Effector memory CD4-positive, alpha-beta T cell (primary cell): ENCODE results near the gene NXPE2.

Experiments
- DNase-seq, 3 donors: peaks; one replicate each; pipeline ENCODE4 v3.0.0-alpha.2; 2020
- H3K27ac ChIP-seq: 2 replicates; pipeline ENCODE4 v1.7.0; 2013; ENCODE audit warnings: mild to moderate bottlenecking, low read length, moderate library complexity; ENCODE audit not compliant: insufficient read depth, poor library complexity, severe bottlenecking
- H3K27me3 ChIP-seq: replicated peaks from 2 replicates; pipeline ENCODE4 v1.7.0; 2013; ENCODE audit warnings: mild to moderate bottlenecking, low read length; ENCODE audit not compliant: insufficient read depth, control insufficient read depth, poor library complexity, severe bottlenecking
- H3K36me3 ChIP-seq: 2 replicates; pipeline ENCODE4 v1.7.0; 2013; ENCODE audit warnings: mild to moderate bottlenecking, low read length, moderate library complexity; ENCODE audit not compliant: control insufficient read depth, insufficient read depth
- H3K4me1 ChIP-seq: 2 replicates; pipeline ENCODE4 v1.7.0; 2013; ENCODE audit warnings: low read length, mild to moderate bottlenecking; ENCODE audit not compliant: control insufficient read depth, insufficient read depth, poor library complexity, severe bottlenecking
- H3K4me3 ChIP-seq: 2 replicates; pipeline ENCODE4 v1.7.0; 2013; ENCODE audit warnings: low read length, low read depth, mild to moderate bottlenecking; ENCODE audit not compliant: insufficient read depth, poor library complexity, severe bottlenecking
- H3K9me3 ChIP-seq: 2 replicates; pipeline ENCODE4 v1.7.0; 2013; ENCODE audit warnings: mild to moderate bottlenecking, low read length, moderate library complexity; ENCODE audit not compliant: control insufficient read depth

Gene NXPE2

GRCh38 chr11:114679505-114679904, 1.2 kb downstream of the NXPE2 start:
- Histone ChIP-seq H3K27ac (no peak overlapping the region), H3K36me3 (no peaks in the 10 kb centered on the region), H3K4me3 (no peak overlapping the region), H3K9me3 (no peaks in the 10 kb centered on the region), H3K27me3 (no peaks in the 10 kb centered on the region), H3K4me1 (no peaks in the 10 kb centered on the region)
- DNase-seq: no peak

GRCh38 chr11:114683007-114683406, 4.7 kb downstream of the NXPE2 start:
- Histone ChIP-seq H3K36me3 (no peaks in the 10 kb centered on the region), H3K27me3 (no peaks in the 10 kb centered on the region), H3K4me3 (no peak overlapping the region), H3K27ac (no peak overlapping the region), H3K9me3 (no peaks in the 10 kb centered on the region), H3K4me1 (no peaks in the 10 kb centered on the region)
- no peak for DNase-seq

GRCh38 chr11:114684636-114685035, 6.3 kb downstream of the NXPE2 start:
- no peaks in the 10 kb centered on the region for H3K9me3 ChIP-seq
- DNase-seq: no peak
- H3K27ac ChIP-seq: no peak overlapping the region
- H3K4me1 ChIP-seq: no peaks in the 10 kb centered on the region
- H3K27me3 ChIP-seq: no peaks in the 10 kb centered on the region
- H3K36me3 ChIP-seq: no peaks in the 10 kb centered on the region
- no peak overlapping the region for H3K4me3 ChIP-seq

GRCh38 chr11:114685097-114685496, 6.8 kb downstream of the NXPE2 start:
- H3K27ac ChIP-seq: no peak overlapping the region
- no peaks in the 10 kb centered on the region for H3K4me1 ChIP-seq
- no peaks in the 10 kb centered on the region for H3K9me3 ChIP-seq
- no peaks in the 10 kb centered on the region for H3K27me3 ChIP-seq
- DNase-seq: no peak
- no peak overlapping the region for H3K4me3 ChIP-seq
- H3K36me3 ChIP-seq: no peaks in the 10 kb centered on the region

GRCh38 chr11:114705280-114706024, 27.1 kb downstream of the NXPE2 start:
- Histone ChIP-seq H3K9me3 (no peaks in the 10 kb centered on the region), H3K4me3 (no peak overlapping the region), H3K4me1 (no peaks in the 10 kb centered on the region), H3K27me3 (no peaks in the 10 kb centered on the region), H3K27ac (no peak overlapping the region), H3K36me3 (no peaks in the 10 kb centered on the region)
- no peak for DNase-seq

- H3K4me1 ChIP-seq: no peaks in the 10 kb centered on the region
- no peaks in the 10 kb centered on the region for H3K9me3 ChIP-seq
- DNase-seq: no peak
- no peak overlapping the region for H3K27ac ChIP-seq
- H3K36me3 ChIP-seq: no peaks in the 10 kb centered on the region
- no peak overlapping the region for H3K4me3 ChIP-seq
- no peaks in the 10 kb centered on the region for H3K27me3 ChIP-seq
Observed at GRCh38 chr11:114709960-114710359, 31.6 kb downstream of the NXPE2 start.

- DNase-seq: no peak
- no peaks in the 10 kb centered on the region for H3K36me3 ChIP-seq
- H3K9me3 ChIP-seq: no peaks in the 10 kb centered on the region
- no peak overlapping the region for H3K4me3 ChIP-seq
- H3K4me1 ChIP-seq: no peaks in the 10 kb centered on the region
- no peaks in the 10 kb centered on the region for H3K27me3 ChIP-seq
- no peak overlapping the region for H3K27ac ChIP-seq
Observed at GRCh38 chr11:114713756-114714155, 35.4 kb downstream of the NXPE2 start.

- Histone ChIP-seq H3K27me3 (no peaks in the 10 kb centered on the region), H3K36me3 (no peaks in the 10 kb centered on the region), H3K27ac (no peak overlapping the region), H3K9me3 (no peaks in the 10 kb centered on the region), H3K4me1 (no peaks in the 10 kb centered on the region), H3K4me3 (no peak overlapping the region)
- no peak for DNase-seq
Observed at GRCh38 chr11:114719562-114719961, 41.2 kb downstream of the NXPE2 start.

GRCh38 chr11:114724916-114725524, 46.7 kb downstream of the NXPE2 start:
- no peaks in the 10 kb centered on the region for H3K9me3 ChIP-seq
- no peak overlapping the region for H3K4me3 ChIP-seq
- no peaks in the 10 kb centered on the region for H3K27me3 ChIP-seq
- no peak overlapping the region for H3K27ac ChIP-seq
- H3K4me1 ChIP-seq: no peaks in the 10 kb centered on the region
- H3K36me3 ChIP-seq: no peaks in the 10 kb centered on the region
- no peak for DNase-seq

- H3K27me3 ChIP-seq: no peaks in the 10 kb centered on the region
- no peaks in the 10 kb centered on the region for H3K4me1 ChIP-seq
- no peaks in the 10 kb centered on the region for H3K9me3 ChIP-seq
- no peak for DNase-seq
- H3K27ac ChIP-seq: no peak overlapping the region
- H3K36me3 ChIP-seq: no peaks in the 10 kb centered on the region
- no peak overlapping the region for H3K4me3 ChIP-seq
Observed at GRCh38 chr11:114725623-114726022, 47.3 kb downstream of the NXPE2 start.
